HTERT RPE-1 (cell line): ENCODE data around the gene TRPM8.
"Not testable (repeated sequence)": the region's sequence is repeated elsewhere in the genome, so short reads cannot be mapped to it uniquely, and the experiment has no call there.

Experiments
- in situ Hi-C: fragments of 300-500 bp; cut with MboI; formaldehyde crosslinking; loops from 4 replicates; pipeline ENCODE4 v1.14.3; 2020; ENCODE audit warnings: low sequenced_read_pairs

TRPM8 gene

GRCh38 chr2:233936089-233936488 lies 18.9 kb downstream of the TRPM8 start:
- in situ Hi-C loops = no loop called here

DNA sequence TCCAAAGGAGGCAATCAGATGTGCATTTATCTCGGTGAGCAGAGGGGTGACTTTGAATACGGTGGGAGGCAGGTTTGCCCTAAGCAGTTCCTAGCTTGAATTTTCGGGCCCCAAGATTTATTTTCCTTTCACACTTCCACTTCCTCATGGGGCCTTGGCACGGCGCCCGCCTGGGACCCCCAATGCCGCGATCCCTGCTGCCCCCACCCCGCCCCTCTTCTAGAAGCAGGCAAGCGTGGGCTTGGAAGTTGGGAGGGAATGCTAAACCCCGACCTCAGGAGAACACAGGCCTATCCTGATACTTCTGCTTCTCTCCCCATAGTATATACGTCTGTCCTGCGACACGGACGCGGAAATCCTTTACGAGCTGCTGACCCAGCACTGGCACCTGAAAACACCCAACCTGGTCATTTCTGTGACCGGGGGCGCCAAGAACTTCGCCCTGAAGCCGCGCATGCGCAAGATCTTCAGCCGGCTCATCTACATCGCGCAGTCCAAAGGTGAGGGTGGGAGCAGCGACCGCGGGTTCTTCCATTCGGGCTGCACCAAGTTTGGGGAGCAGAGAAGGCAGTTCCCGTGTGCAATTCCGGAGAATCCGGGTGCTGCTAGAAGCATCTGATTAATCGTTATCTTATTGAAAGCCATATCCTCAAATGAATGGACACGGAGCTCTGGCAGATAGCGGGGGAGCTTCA lies 21.6 kb downstream of the TRPM8 start:
- in situ Hi-C loops = no loop called here

DNA sequence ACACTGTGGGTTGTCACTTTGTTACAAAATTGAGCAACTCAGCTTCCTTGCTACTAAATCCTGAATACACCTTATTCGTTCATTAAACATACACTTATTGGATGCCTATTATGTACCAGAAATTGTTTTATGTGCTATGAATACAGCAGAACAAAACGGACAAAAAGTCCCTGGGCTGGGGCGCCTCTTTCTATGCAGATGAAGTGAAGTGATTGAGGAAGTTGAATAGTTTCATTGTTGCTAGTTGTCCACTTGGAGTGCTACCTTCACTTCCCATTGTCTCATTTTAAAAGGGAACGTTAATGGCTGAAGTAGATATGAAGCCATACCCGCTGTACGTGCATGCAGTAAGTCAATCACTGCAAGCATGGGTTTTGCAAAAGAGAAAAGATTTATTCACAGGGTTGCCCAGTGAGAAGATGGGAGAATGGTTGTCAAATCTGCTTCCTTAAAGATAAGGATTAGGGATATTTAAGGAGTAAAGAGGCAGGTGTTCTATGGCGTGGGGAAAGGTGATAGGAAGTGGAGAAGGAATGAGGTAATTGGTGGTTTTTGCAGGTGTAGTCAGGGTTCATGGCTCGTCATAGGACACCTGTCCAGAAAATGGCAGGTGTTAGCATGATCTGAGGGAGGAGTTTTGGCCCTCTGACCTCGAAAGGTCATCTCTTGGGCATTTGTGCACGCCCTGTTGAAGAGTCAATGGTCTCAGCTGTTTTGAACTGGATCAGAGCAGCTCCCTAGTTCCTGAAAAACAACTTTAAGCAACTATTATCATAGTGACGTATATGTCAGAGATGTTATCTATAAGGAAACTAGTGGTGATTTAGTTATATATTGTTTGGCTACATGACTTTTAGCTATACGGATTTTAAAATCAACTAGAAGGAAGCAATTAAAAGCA lies 23.5 kb downstream of the TRPM8 start:
- in situ Hi-C loops = no loop called here

DNA sequence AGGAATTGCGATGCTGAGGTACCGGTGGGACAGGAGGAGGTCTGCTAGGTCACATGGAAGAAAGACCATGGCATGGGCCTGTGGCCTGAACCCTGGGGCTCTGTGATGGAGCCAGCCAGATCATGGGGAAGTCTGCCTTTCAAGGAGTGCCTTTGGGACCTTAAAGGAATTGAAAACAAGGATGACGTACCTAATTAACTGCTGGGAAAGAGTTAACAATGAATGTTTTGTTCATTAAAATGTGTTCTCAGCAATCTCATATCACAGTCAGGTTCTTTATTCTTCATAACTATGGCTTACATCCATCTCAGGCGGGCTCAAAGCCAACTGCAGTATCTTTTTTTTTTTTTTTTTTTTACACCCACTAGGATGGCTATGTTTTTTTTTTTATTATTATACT lies 25.6 kb downstream of the TRPM8 start:
- in situ Hi-C loops = no loop called here

GRCh38 chr2:233944269-233944668 lies 27.1 kb downstream of the TRPM8 start:
- in situ Hi-C loops = no loop called here

GRCh38 chr2:233944722-233945121 lies 27.5 kb downstream of the TRPM8 start:
- in situ Hi-C loops = no loop called here

GRCh38 chr2:233945146-233945545 lies 28.0 kb downstream of the TRPM8 start:
- in situ Hi-C loops = no loop called here

DNA sequence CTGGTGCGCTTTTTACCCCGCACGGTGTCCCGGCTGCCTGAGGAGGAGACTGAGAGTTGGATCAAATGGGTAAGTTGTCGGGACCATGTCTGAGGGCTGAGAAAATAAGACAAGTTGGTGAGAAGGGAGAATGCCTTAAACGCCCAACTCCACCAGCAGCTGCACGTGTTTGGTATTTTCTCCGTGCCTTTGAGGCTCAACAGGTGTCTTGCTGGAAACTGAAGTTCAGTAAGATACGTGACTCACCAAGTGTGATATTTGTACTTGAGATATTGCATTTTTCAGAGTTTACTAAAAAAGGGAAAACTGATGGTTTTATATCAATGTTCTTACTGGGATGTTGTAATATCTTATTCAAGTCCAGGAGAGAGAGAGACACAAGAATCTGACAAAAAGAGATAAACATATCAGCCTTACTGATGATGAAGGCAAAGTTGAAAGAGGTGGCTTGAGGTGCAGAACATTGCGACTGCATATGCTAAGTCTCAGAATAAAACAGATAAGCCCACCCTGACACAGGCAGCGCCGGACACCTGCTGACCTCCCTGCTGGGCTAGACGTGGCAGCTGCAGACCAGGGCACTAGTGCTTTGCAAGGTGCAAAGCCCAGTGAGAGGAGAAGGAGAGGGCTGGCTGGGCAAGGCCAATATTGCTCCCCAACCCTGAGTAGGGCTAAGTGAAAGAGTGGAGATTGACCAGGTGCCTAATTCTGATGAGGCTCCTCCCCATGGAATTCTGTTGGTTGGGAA lies 33.1 kb downstream of the TRPM8 start:
- in situ Hi-C loops = no loop called here

- in situ Hi-C loops = no loop called here
Observed at GRCh38 chr2:233952335-233952734, 35.2 kb downstream of the TRPM8 start.

- in situ Hi-C loops = no loop called here
Observed at GRCh38 chr2:233953087-233953801, 36.1 kb downstream of the TRPM8 start.

GRCh38 chr2:233960203-233960602 lies 43.0 kb downstream of the TRPM8 start:
- in situ Hi-C loops = no loop called here

- in situ Hi-C loops = no loop called here
Observed at GRCh38 chr2:233961905-233962304, 44.7 kb downstream of the TRPM8 start.

GRCh38 chr2:233964581-233964980 lies 47.4 kb downstream of the TRPM8 start:
- in situ Hi-C loops = no loop called here

DNA sequence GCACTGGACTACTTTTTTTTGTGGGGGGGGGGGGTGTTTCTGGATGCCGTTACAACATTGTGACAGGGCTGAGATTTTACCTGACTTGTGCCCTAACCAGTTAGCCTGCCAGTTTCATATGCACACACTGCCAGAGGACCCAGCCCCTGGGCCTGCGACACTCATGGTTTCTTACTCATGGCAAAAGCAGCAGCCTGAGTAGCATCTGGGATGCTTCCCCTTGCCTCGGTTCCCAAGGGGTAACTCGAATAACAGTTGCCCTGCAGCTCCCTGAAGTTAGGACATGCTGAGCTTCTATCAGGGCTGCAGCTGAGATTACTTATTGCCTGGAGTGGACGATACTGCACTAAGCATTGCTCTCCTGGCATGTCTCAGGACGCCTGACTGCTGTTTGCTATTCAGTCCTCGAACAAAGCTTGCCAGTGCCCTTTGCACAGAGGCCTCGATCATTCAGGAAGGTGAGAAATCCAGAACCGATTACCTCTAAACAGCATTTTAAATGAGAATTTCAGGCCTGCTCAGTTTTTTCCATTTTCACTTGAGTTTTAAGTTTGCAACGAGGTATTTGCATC lies 47.9 kb downstream of the TRPM8 start:
- in situ Hi-C loops = no loop called here

GRCh38 chr2:233965646-233966045 lies 48.5 kb downstream of the TRPM8 start:
- in situ Hi-C loops = not testable (repeated sequence)

- in situ Hi-C loops = no loop called here
Observed at GRCh38 chr2:233966388-233966787, 49.2 kb downstream of the TRPM8 start.

- in situ Hi-C loops = no loop called here
Observed at GRCh38 chr2:233967164-233967563, 50.0 kb downstream of the TRPM8 start.

DNA sequence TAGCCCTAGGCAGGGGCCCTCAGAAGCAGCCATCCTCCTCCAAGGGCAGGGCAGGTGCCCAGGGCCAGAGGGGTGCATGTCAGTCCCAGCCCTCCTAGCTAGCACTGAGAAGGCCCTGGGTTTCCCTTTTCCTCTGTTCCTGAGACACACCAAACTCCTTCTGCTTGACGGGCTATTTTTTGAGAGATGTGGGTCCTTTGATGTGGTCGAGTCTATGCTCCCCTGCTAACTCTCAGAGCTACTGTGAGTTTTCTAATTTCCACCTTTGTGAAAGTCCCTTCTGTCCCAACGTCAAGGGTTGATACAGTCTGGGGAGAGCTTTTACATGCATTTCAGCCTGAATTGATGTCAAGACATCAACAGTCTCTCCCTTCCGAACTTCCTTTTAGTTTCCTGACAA lies 51.4 kb downstream of the TRPM8 start:
- in situ Hi-C loops = no loop called here

DNA sequence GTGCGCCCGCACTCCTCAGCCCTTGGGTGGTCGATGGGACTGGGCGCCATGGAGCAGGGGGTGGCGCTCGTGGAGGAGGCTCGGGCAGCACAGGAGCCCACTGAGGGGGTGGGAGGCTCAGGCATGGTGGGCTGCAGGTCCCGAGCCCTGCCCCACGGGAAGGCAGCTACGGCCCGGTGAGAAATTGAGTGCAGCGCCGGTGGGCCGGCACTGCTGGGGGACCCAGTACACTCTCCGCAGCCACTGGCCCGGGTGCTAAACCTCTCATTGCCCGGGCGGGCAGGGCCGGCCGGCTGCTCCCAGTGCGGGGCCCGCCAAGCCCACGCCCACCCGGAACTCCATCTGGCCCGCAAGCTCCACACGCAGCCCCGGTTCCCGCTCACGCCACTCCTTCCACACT lies 55.3 kb downstream of the TRPM8 start:
- in situ Hi-C loops = not testable (repeated sequence)

GRCh38 chr2:233972941-233973575 lies 55.9 kb downstream of the TRPM8 start:
- in situ Hi-C loops = no loop called here
